Measurements from ENCODE around the gene EVPLL. TPM values are rescaled to one million over a fixed set of nuclear protein-coding genes. Genes with fewer than 3 reads are reported as not detected.

EVPLL gene
- total and polyA plus RNA-seq, 9 of the 15 experiments (the other 6 are each of a cell fraction or from before 2014, with no cell fraction given): not detected

- ChIA-PET POLR2A (interaction anchor here (1.8 to 2.0 kb wide), 2 partner anchors 9 kb away, joined by 4 to 7 read pairs; no protein-coding TSS in a partner anchor), CTCF (ENCODE audit: low intra/inter-chr PET ratio) (no interaction called here)
- TF ChIP-seq EP400 (IDR thresholded peaks at IDR 0.05): no peak
- DNase-seq (ENCODE audit: extremely low read depth in 1 of 4, low spot score in 3 of 4): no peak
- Histone ChIP-seq H3K9ac (ENCODE audit: insufficient read depth in 1 of 2, low read depth in 2 of 2, low read length in 2 of 2) (no peak overlapping the region), H3K27ac (ENCODE audit: extremely low read depth, low read depth, low read length) (no peak overlapping the region), H2AFZ (ENCODE audit: low read depth, low read length) (no peak overlapping the region), H3K4me1 (replicated peaks in 1 of 2; ENCODE audit: control insufficient read depth in 2 of 2, insufficient read depth in 2 of 2, low read length in 2 of 2) (no peaks in the 10 kb centered on the region; a peak in 1 of 5 replicates), H3K4me2 (ENCODE audit: insufficient read depth, low read length) (no peak overlapping the region), H3K79me2 (ENCODE audit: control insufficient read depth, insufficient read depth, low read length) (no peaks in the 10 kb centered on the region), H4K20me1 (replicated peaks; ENCODE audit: control insufficient read depth, insufficient read depth, low read length) (no peaks in the 10 kb centered on the region), H3K4me3 (no peak overlapping the region), H3K27me3 (ENCODE audit: control insufficient read depth in 2 of 2, insufficient read depth in 2 of 2, low read length in 2 of 2) (no peaks in the 10 kb centered on the region), H3K36me3 (ENCODE audit: control insufficient read depth, insufficient read depth, low read length) (peaks cover 56% of the 10 kb centered on the region; the same call in 2 of the 3 replicates), H3K9me3 (replicated peaks; ENCODE audit: control insufficient read depth, insufficient read depth, low read depth, low read length) (no peaks in the 10 kb centered on the region), H3K9me1 (ENCODE audit: control insufficient read depth, insufficient read depth, low read length) (no peaks in the 10 kb centered on the region)
- no peak for FAIRE-seq
- ATAC-seq: no peak
- BruUV-seq (replicated peaks): no TSS peak
- 86% methylated on average over 5 of the region's 9 CpGs for WGBS (ENCODE audit: insufficient coverage, low coverage, missing lambda C conversion rate)
- intact Hi-C loops (cut with micrococcal nuclease) (loop anchor here (10.0 kb wide), 1 partner anchor 184 kb away; no protein-coding TSS in a partner anchor), in situ Hi-C loops (cut with MboI) (no loop called here)
Measured at GRCh38 chr17:18328643-18329204, 48.9 kb upstream of the EVPLL start.

- FAIRE-seq (no peak), DNase-seq (ENCODE audit: extremely low read depth in 1 of 4, low spot score in 3 of 4) (no peak), ATAC-seq (no peak)
- no peak for TF ChIP-seq ZFX (CRISPR knock-in tag; IDR thresholded peaks at IDR 0.05)
- no peak for TF ChIP-seq DPF2 (IDR thresholded peaks at IDR 0.05)
- TF ChIP-seq ZNF512 (tag; IDR thresholded peaks at IDR 0.05): no peak
- no peak for TF ChIP-seq TAF1 (IDR thresholded peaks at IDR 0.05; ENCODE audit: control insufficient read depth, extremely low read depth, insufficient read depth, low read length, severe bottlenecking)
- no peak for TF ChIP-seq COPS2 (conservative IDR thresholded peaks at IDR 0.05)
- no peak for TF ChIP-seq ETV1 (tag; conservative IDR thresholded peaks at IDR 0.05; ENCODE audit: low read depth)
- no peak for TF ChIP-seq C11orf30 (IDR thresholded peaks at IDR 0.05; ENCODE audit: low read depth)
- TF ChIP-seq MTA2 (IDR thresholded peaks at IDR 0.05; ENCODE audit: low read depth): no peak
- H3K4me1 ChIP-seq (replicated peaks in 1 of 2; ENCODE audit: control insufficient read depth in 2 of 2, insufficient read depth in 2 of 2, low read length in 2 of 2): no peaks in the 10 kb centered on the region; a peak in 1 of 5 replicates
- no peak overlapping the region for H3K4me3 ChIP-seq
- no peak overlapping the region; a peak in 1 of 4 replicates for H3K9ac ChIP-seq (ENCODE audit: insufficient read depth in 1 of 2, low read depth in 2 of 2, low read length in 2 of 2)
- BruUV-seq (replicated peaks): no TSS peak
- H2AFZ ChIP-seq (ENCODE audit: low read depth, low read length): no peak overlapping the region
- no peak overlapping the region for H3K27ac ChIP-seq (ENCODE audit: extremely low read depth, low read depth, low read length)
- no peak overlapping the region for H3K4me2 ChIP-seq (ENCODE audit: insufficient read depth, low read length)
- H4K20me1 ChIP-seq (replicated peaks; ENCODE audit: control insufficient read depth, insufficient read depth, low read length): no peaks in the 10 kb centered on the region
- in situ Hi-C loops (cut with MboI) (no loop called here), intact Hi-C loops (cut with micrococcal nuclease) (no loop called here)
- no peaks in the 10 kb centered on the region for H3K9me3 ChIP-seq (replicated peaks; ENCODE audit: control insufficient read depth, insufficient read depth, low read depth, low read length)
- no peaks in the 10 kb centered on the region for H3K9me1 ChIP-seq (ENCODE audit: control insufficient read depth, insufficient read depth, low read length)
- no peaks in the 10 kb centered on the region for H3K79me2 ChIP-seq (ENCODE audit: control insufficient read depth, insufficient read depth, low read length)
- no peaks in the 10 kb centered on the region for H3K27me3 ChIP-seq (ENCODE audit: control insufficient read depth in 2 of 2, insufficient read depth in 2 of 2, low read length in 2 of 2)
- CTCF ChIA-PET (ENCODE audit: low intra/inter-chr PET ratio): no interaction called here
- POLR2A ChIA-PET: interaction anchor here (0.7 kb wide), 1 partner anchor 16 kb away, joined by 3 read pairs; no protein-coding TSS in a partner anchor
- H3K36me3 ChIP-seq (ENCODE audit: control insufficient read depth, insufficient read depth, low read length): peaks cover 57% of the 10 kb centered on the region; the same call in 2 of the 3 replicates
- WGBS (ENCODE audit: insufficient coverage, low coverage, missing lambda C conversion rate): 75% methylated on average over 8 of the region's 9 CpGs
Measured at GRCh38 chr17:18331879-18332278, 45.7 kb upstream of the EVPLL start.

Data from K562 (cell line).